ENCODE data around the gene JAZF1. TPM values are rescaled to one million over a fixed set of nuclear protein-coding genes. Genes with fewer than 3 reads are reported as not detected.

JAZF1 gene
- total RNA-seq, 1 experiment from 2014 or later, result 9.1 TPM

DNA sequence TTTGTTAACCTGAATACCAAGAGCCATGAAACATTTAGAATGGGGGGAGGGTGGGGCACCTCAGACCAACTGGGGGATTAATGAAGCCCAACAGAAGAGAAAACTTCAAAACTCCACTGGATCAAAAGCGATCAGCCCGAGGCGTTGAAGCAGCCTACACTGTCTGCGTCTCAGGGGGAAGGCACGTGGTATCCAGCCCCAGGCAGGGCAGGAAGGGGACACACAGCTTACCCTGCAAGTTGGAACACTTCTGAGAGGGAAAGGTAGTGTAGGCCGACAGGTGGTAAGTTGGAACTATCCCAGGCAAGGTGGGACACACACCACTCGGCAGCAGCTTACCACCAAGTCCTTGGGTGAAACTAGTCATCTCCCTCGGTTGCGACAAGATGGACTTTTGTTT, 337.7 kb downstream of the JAZF1 start:
- no peaks in the 10 kb centered on the region for H3K9me3 Mint-ChIP-seq
- H3K18ac ChIP-seq (ENCODE audit: insufficient read length, low read depth, low read length), result no peak overlapping the region
- H3K4me2 ChIP-seq (ENCODE audit: insufficient read depth, insufficient read length, low read length), result no peak overlapping the region
- no peak overlapping the region for H3K56ac ChIP-seq (ENCODE audit: insufficient read length, low read depth, low read length)
- H2AFZ ChIP-seq (ENCODE audit: low read length), result no peak overlapping the region
- no peak overlapping the region for H4K91ac ChIP-seq (ENCODE audit: insufficient read length, low read depth, low read length)
- no peak overlapping the region for H4K8ac ChIP-seq (replicated peaks; ENCODE audit: insufficient read length, low read depth, low read length)
- H3T11ph ChIP-seq (ENCODE audit: low read length), result no peak overlapping the region
- H3K4me3 Mint-ChIP-seq, result no peak overlapping the region
- H3K23ac ChIP-seq (ENCODE audit: insufficient read length, low read depth, low read length), result no peak overlapping the region
- no peaks in the 10 kb centered on the region for H3K79me2 ChIP-seq (ENCODE audit: insufficient read depth, low read length)
- no CpG with 5 or more reads among the region's 9 CpGs for WGBS (ENCODE audit: extremely low coverage, insufficient read length, low lambda C conversion rate)
- no peak overlapping the region for H4K5ac ChIP-seq (ENCODE audit: insufficient read length, low read depth, low read length)
- H2BK15ac ChIP-seq (ENCODE audit: low read depth, low read length), result no peak overlapping the region
- H2BK20ac ChIP-seq (ENCODE audit: low read depth, low read length, poor library complexity, severe bottlenecking), result no peak overlapping the region
- H3K4me1 ChIP-seq (ENCODE audit: insufficient read depth, low read length), result no peaks in the 10 kb centered on the region; the same call in 1 of the 2 replicates
- no peak overlapping the region for H2BK5ac ChIP-seq (ENCODE audit: insufficient read length, low read length)
- H3K23me2 ChIP-seq (ENCODE audit: insufficient read length, low read depth, low read length, poor library complexity, severe bottlenecking), result no peaks in the 10 kb centered on the region
- H3K14ac ChIP-seq (ENCODE audit: insufficient read depth, low read length), result peak overlapping the region; percentile 31; the same call in 1 of the 2 replicates
- no peak overlapping the region for H2BK120ac ChIP-seq (ENCODE audit: low read depth, low read length, poor library complexity, severe bottlenecking)
- no peak overlapping the region for H3K27ac ChIP-seq (ENCODE audit: insufficient read length, low read depth, low read length)
- no peaks in the 10 kb centered on the region for H3K27me3 Mint-ChIP-seq (ENCODE audit: low read depth)
- TF ChIP-seq, protein P1, sequence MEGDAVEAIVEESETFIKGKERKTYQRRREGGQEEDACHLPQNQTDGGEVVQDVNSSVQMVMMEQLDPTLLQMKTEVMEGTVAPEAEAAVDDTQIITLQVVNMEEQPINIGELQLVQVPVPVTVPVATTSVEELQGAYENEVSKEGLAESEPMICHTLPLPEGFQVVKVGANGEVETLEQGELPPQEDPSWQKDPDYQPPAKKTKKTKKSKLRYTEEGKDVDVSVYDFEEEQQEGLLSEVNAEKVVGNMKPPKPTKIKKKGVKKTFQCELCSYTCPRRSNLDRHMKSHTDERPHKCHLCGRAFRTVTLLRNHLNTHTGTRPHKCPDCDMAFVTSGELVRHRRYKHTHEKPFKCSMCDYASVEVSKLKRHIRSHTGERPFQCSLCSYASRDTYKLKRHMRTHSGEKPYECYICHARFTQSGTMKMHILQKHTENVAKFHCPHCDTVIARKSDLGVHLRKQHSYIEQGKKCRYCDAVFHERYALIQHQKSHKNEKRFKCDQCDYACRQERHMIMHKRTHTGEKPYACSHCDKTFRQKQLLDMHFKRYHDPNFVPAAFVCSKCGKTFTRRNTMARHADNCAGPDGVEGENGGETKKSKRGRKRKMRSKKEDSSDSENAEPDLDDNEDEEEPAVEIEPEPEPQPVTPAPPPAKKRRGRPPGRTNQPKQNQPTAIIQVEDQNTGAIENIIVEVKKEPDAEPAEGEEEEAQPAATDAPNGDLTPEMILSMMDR (conservative IDR thresholded peaks at IDR 0.05), result no peak
- H3K79me1 ChIP-seq (ENCODE audit: insufficient read depth, low read depth, low read length, poor library complexity, severe bottlenecking), result no peaks in the 10 kb centered on the region
- H2BK12ac ChIP-seq (ENCODE audit: insufficient read length, low read depth, low read length), result no peak overlapping the region
- no peak overlapping the region; a peak in 2 of 7 replicates for H3K27ac Mint-ChIP-seq
- peaks cover 21 to 23% of the 10 kb centered on the region in 2 experiments for H3K4me1 Mint-ChIP-seq
- H3K36me3 Mint-ChIP-seq (ENCODE audit: insufficient read depth in 1 of 3, low read depth in 3 of 3), result peaks cover 0 to 3% (median 0%) of the 10 kb centered on the region in 3 experiments; a peak in 1 of 7 replicates
- no peak overlapping the region for H2AK5ac ChIP-seq (ENCODE audit: insufficient read length, low read length)
- H3K9me3 ChIP-seq (ENCODE audit: control insufficient read depth, low read depth, low read length), result no peaks in the 10 kb centered on the region
- H3K4ac ChIP-seq (ENCODE audit: low read depth, low read length), result no peak overlapping the region
- H3K9ac ChIP-seq (ENCODE audit: extremely low read depth, insufficient read length, low read length), result no peak overlapping the region
- no peak for DNase-seq
- no peaks in the 10 kb centered on the region for H4K20me1 ChIP-seq (ENCODE audit: control insufficient read depth, insufficient read depth, insufficient read length)
- no peaks in the 10 kb centered on the region for H3K27me3 ChIP-seq (ENCODE audit: insufficient read depth, low read length)
